NAMALWA (cell line): ENCODE measurements around the gene SELENOO.

Source experiments
- DNase-seq: peaks from one replicate; pipeline ENCODE4 v3.0.0-alpha.2; 2015; ENCODE audit warnings: low spot score

SELENOO gene

DNA sequence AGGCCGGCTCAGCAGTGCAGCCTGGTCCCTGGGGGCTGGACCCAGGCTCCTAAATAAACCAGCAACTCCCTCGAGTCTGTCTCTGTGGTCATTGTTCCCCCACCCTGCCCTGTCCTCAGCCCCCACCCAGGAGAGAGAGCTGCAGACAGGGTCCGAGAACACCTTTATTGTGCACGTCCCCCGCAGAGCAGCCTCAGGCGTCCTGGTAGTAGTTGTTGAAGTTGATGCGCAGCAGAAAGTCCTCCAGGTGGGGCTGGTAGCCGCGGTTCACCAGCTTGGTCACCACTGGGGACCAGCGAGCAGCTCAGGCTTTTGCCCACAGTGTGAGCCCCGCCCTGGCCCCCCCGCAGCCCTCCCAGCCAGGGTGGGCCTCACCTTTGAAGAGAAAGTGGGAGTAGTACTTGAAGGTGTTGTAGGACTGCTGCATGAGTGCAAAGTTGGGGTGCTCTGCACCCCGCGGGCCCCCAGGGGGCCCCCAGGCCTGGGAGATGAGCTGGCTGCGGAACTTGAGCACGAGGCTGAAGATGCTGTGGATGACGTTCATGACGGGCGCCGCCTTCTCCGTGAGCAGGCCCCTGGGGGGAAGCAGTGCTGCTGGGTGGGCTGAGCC is 16.8 kb downstream of the SELENOO start:
- no peak for DNase-seq

DNA sequence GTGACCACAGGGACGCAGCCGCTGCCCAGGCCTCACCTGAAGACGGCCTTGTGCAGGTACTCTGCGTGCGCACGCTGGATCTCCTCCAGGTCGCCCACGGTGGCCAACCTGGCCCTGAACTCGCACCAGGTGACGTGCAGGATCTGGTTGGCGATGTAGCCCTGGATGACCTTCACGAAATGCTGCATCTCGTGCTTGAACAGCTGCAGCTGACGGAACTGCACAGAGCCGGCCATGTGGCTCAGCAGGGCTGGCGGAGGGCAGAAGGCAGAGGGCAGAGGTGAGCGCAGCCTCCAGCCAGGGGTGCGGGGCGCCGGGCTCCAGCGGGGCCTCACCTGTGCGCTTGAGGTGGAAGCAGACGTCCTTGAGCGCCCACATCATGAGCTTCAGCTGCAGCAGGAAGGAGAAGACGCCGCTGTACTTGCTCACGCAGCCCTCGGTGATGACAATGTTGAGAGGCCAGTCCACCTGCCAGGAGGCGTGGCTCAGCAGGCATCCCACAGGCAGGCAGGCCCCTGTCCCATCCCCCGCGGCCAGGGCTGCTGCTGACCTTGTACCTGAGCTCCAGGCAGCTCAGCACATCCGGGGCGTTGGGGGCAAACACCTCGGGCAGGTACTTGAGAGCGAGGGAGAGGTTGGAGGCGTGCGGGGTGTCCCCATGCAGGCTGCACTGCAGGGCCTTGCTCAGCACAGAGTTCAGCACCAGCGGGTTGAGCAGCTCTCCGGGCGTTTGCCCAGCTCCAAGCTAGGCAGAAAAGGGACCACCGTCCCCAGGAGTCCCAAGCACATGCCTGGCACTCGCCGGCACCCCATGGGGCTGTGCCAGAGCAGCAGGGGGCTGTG is 17.6 kb downstream of the SELENOO start:
- DNase-seq = no peak

DNA sequence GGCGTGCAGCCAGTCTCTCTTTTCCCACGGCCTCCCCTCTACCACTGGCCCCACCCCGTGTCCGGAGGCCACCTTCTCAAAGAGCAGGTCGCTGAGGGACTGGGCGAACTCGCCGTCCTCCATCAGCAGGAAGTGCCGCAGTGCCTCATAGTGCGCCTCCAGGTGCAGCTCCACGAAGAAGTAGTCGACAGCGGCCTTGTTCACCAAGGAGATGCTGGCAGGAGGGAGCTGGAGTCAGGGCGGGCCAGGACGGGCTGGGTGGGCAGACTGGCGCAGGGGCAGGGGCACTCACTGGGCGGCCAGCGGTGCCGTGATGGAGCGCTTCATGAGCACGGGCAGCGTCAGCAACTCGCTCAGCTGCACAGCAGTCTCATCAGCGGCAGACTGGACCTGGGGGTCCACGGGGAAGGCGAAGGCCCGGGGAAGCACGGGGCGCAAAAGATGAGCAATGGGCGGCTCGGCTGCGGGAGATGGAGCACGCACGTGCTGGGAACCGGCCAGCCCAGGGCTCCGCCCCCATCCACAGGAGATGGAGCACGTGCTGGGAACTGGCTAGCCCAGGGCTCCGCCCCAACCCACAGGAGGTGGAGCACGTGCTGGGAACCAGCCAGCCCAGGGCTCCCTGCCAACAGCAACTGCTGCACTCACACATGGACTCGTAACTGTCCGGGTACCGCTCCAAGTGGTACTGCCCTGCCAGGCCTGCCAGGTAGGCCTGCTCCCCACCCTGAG is 18.4 kb downstream of the SELENOO start:
- no peak for DNase-seq

DNA sequence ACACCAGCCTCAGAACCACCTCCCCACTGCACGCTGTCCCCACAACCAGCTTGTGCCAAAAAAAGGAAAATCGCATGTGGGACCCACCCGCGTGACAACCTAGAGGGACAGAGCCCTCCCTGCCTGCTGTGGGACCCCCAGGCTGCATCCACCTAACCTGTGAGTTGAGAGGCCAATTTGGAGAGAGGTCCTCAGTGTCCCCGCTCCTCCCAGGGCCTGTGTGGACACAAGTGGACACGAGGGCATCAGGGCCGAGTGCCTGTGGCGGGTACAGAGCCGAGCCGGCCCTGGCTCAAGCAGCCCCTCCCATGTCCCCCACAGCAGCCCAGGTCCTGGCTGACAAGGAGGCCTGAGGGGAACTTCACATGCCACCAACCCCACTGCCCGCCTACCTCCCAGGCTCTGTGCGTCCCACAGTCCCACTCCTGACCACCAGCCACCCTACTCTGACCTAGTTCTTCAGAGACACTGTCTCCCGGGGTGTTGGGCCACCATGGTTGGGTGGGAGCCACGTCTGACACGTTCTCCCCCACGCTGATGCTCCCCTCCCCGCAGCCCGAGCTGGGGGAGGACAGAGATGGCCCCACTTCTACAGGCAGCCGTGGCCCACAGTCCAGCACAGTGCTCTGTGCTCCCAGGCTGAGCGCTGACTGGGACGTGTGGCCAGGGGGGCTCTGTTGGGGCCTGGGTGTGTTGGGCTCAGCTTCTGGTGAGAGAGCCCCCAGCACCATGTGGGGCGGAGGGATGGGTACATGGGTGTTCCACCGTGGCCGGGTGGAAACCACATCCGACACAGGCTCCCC is 19.2 kb downstream of the SELENOO start:
- DNase-seq = no peak

DNA sequence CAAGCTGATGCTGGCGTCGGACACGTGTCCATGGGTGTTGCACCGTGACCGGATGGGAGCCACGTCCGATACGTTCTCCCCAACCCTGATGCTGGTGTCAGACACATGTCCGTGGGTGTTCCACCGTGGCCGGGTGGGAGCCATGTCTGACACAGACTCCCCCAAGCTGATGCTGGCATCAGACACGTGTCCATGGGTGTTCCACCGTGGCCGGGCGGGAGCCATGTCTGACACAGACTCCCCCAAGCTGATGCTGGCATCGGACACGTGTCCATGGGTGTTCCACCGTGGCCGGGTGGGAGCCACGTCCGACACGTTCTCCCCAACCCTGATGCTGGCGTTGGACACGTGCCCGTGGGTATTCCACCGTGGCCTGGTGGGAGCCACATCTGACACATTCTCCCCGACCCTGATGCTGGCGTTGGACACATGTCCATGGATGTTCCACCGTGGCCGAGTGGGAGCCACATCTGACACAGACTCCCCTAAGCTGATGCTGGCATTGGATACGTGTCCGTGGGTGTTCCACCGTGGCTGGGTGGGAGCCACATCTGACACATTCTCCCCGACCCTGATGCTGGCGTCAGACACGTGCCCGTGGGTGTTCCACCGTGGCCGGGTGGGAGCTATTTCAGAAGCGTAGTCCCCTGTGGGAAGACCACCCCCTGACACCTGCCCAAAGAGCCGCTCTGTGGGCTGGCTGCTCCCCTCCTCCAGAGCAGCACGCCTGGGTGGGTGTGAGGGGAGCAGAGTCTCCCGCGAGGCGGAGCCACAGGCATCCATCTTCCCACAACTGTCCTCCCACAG is 20.0 kb downstream of the SELENOO start:
- DNase-seq = no peak

DNA sequence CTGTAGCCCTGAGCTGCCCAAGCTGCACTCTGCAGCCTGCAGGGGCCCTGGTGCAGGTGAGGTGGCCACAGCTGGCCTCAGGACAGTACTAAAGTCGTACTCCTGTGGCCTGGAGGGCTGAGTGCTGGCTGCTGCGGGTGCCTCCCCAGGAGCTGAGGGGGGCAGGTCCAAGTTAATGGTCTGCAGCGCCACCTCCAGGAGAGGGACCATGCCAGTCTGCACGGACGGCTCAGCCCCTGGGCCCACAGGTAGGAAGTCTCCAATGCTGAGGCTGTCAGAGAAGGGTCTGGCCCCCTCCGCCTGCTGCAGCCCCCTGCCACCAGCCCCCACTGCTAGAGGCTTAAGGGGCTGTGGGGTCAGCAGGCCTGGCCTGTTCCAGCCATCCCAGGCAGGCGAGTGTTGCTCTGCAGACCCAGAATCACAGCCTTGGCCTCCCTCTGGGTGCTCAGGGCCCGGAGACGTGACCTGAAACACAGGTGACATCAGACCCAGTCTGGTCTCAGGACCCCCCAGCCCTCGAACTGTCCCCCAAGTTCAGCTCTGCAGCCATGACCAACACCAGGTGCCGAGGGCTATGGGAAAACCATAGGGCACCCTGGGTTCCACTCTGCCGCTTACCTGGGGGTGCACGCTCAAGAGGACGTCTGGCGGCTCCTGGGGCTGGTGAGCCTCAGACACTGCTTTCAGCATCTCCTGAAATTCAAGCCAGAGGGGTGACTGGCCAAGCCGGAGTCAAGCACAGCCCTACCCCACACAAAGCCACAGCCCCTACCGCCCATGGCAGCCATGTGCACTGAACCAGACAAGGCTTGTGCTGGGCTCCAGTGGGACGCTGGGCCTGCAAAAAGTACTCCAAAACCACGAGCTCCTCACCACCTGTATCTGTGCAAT is 20.8 kb downstream of the SELENOO start:
- no peak for DNase-seq

DNA sequence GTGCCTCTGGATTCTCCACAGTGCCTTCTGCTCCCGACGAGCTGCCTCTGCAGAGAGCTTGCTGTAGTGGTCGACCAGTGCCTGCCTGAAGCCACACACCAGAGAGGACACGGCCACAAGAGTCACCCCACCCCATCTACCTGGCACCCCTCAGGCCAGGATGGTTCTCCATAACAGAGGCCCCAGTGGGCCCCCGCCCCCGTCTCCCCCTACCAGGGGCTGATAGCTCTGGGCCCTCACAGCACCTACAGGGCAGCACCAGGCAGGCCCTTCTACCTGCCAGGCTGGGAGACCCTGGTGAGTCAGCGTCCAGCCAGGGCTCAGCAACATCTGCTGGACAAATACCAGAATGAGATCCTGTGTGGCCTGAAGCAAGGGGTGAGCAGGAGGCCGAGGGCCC is 21.7 kb downstream of the SELENOO start:
- DNase-seq = no peak

DNA sequence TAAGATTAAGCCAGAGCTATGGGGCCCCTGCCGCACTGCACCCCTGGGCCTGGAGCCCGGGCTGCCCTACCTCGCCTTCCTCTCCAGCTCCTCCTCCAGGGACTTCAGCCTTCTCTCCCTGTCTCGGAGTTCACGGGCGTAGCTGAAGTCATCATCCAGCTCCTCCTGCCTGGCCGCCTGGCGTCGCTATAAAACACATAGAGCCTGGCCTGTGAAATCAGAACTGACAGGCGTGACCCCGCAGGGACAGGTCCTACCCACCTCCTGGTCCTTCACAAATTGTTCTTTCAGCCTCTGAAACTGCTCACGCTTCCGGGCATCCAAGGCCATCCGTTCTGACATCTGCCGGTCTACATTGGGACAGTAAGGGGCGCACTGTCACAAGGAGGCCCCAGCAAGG is 23.3 kb downstream of the SELENOO start:
- DNase-seq = no peak

DNA sequence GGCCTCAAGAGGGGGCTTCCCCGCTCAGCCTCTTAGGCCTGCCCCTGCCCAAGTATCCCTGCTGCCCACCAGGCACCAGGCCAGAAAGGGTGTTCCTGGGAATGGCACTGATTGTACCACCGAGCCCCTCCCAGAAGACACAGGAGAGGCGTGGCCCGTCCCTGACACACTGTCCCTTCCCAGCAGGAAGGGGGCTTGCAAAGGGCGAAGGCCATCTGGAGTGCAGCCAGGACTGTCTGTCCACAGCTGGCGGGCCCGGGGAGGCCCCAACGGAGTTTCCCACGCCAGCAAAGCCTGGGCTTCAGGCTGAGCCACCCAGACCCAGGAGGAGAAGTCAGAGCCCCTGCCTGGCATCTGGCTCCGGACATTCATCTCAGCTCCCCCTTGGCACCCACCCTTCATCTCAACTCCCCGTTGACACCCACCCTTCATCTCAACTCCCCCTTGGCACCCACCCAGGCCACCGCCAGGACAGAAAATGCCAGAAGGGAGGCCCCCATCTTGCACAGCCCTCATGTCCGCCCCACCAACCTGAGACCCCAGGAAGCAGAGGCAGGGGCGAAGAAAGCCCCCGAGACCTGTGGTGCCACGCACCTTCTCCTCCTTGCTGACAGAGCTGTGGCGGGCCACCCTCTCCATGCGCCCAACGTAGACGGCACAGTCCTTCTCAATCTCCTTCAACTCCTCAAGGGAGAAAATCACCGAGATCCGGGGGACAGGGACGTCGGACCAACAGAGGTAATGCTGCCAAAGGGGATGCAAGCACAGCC is 24.6 kb downstream of the SELENOO start:
- DNase-seq = no peak

DNA sequence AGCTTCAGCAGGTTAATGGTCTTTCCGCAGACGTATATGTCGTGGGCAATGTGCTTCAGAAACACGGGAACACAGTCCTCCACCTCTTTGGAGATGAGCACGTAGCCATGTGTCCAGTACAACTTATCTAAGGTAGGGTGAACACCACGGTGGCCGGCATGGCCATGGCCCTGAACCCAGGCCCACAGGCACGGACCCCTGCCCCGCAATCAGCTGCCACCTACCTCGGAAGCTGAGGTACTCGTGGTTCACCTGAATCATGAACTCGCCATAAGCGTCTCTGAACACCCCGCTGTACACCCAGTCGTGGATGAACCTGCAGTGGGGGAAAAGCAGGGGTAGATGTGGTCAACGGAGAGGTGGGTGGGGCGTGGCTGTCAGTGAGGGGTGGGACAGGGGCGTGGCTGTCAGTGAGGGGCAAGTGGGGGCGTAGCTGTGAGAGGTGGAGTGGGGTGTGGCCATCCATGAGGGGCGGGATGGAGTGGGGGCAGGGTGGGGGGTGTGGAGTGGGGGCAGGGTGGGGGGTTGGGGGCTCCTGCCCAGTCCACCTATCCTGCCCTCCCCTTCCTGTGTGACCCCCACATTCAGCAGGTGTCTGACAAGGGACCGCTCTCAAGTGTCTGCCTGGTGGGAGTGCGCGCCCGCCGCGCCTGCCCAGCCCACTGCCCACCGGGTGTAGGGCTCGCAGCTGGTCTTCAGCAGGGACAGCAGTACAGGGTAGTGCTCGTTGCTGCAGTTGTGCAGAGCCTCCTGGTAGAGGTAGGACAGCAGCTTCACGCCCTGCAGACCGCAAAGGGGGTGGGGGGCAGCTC is 25.5 kb downstream of the SELENOO start:
- DNase-seq = no peak

DNA sequence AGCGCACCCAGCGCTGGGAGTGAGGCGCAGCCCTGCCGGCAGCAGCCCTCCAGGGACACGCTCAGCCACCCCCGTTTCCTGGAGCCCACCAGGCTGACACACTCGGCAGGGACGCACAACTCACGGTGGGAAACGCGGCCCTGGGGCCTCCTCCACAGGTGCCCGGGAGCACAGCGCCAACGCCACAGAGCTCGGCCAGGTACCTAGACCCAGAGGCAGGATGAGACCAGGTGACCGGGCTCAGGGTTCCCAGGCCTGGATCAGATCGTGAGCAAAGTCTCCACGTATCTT is 26.0 kb downstream of the SELENOO start:
- DNase-seq = no peak

DNA sequence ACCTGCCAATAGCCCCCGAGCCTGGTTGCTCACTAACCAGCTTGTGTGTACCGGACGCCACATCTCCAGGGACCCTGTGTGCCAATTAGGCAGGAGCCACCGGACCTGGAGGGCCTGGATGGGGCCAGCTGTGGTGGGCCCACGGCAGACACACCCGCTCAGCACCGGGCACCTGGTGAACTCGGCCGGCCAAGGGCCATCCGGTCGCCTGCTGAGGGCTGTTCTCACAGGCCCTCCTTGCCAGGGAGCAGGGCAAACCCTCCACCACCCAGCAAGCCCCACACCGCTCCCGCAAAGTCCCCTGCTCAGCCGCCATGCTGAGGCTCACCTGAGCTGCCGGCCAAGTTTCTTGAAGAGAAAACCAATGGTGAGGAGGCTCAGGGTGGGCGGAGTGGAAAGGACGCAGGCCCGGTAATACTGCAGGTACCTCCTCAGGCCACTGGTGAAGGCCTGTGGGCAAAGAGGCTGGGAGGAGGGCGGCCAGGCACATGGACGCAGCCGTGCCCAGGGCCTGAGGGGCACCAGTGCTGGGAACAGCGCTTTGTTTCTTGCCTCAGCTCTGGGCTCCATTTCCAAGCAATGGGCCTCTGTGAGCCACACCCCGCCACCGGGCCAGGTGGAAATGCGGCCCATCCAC is 26.9 kb downstream of the SELENOO start:
- DNase-seq = no peak

DNA sequence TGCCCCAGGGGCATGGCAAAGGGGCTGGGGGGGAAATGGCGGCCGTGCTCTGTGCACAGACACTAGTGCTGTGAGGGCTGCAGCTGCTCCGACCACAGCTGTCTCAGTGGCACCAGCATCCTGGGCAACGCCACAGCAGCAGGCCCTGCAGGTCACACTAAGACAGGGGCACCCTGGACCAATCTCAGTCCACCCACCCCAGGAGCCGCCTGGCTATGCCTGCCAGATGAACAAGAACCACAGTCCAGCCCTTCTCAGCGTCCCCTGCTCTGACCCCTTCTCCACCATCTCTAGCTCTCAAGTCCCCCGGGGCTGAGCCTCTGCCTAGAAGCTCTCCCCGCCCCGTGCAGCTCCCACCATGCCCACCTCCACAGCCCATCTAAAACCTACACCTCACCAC is 27.6 kb downstream of the SELENOO start:
- no peak for DNase-seq

DNA sequence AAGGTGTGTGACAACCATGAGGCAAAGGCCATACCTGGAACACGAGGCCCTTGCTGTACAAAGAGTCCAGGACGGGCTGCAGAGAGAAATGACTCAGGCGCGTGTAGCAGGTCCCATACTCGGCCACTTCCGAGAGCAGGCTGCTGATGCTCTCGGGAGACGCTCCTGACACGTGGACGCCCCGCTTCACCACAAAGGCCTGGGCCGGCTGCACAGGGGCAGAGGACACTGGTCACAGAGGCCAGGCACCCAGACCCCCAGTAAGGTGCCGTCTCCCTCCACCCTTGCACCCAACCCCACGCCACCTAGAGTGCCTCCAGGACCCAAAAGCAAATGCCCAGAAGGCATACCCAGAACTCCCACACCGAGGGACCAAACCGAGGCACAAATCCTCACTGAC is 28.6 kb downstream of the SELENOO start:
- DNase-seq = no peak

DNA sequence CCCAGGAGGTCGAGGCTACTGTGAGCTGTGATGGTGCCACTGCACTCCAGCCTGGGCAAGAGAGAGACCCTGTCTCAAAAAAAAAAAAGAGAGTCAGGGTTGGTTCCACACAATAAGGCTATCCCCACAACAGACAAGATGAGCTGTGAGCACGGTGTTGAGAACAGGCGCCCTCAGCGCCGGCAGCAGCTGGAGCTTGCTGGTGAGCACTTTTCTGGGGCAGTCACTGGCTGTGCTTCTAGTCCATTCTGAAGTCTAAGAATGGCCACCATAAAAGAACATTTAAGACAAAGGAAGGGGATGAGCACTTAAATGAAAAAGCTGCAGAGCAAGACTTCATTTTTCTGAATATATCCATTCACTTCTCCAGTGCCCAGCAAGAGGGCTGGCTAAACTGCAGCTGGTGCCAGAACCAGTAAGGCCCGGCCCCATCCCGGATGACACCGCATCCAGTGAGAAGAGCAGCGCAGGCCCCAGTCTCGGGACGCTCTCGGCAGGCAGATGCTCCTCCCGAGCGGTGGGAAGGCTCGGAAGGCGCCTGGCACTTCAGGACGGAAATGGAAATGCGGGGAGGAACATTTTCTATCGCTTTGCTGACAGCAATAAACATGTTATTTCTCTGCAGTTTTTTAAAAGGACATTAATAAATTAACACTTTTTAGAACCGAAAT is 31.8 kb downstream of the SELENOO start:
- no peak for DNase-seq

DNA sequence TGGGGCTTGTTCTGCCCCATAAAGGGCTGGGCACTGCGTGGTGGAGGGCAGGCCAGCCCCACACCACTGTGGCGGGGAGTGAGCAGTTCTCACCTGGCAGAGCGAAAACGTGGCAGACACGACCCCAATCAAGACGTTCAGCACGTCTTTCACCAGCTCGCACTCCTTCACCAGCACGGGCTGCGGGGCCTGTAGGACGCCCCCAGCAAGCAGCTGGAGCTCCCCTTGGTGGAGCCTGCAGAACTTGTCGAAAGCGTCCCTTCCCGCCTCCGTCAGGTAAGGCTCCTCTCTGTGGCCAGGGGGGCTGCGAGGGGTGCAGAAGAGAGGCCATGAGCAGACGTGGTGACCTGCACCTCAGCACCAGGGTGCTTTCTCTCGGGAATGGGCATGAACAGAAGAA is 32.4 kb downstream of the SELENOO start:
- DNase-seq = no peak

DNA sequence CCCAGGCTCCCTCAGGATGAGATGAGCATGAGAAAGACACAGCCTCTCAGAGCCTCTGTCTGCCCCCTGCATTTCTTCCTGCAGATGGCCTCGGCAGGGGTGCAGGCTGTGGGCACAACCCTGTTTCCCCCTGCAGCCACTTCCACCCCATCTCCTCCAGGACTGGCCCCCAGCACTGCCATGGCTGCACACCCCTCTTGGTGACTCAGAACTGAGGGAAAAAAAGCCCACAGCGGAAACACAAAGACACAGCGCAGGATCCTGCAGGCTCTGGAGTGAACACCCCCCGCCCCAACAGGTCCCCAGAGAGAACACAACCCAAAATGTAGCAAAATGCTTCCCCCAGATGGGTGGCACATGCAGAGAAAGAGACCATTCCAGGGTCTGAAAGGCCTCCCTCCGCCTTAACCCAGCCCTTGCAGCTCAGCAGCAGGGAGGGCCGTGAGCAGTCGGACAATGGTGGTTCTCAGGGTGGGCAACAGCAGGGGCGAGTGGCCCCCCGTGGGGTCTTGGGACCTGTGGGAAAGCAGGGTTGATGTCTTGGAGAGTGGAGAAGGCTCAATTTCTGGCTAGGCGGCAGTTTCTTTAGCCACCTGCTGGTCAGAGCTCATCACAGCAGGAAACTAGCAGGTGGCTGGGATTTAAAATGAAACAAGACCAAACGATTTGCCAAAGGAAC is 36.1 kb downstream of the SELENOO start:
- peak; percentile 67 for DNase-seq
